Body of pancreas (tissue), 4 donors: ENCODE data around the gene SYNPO2. TPM values are rescaled to one million over a fixed set of nuclear protein-coding genes. Genes with fewer than 3 reads are reported as not detected.

Source experiments
- ATAC-seq: fragments of 150-250 bp; one replicate; pipeline ENCODE4 v1.9.1; 2016
- DNase-seq, 4 donors: peaks; one replicate each; pipeline ENCODE4 v3.0.0-alpha.2; 2019
- H3K27ac ChIP-seq, 4 donors: fragments of 200-600 bp; sonication (generic); 1 replicate in 3 of 4; 2 replicates in 1 of 4; pipeline versions ENCODE4 v1.5.1 to v1.6.1; 2016 to 2019; ENCODE audit warnings: mild to moderate bottlenecking in 1 of 4, mixed read lengths in 1 of 4, moderate library complexity in 1 of 4
- H3K27me3 ChIP-seq, 2 donors: fragments of 200-600 bp; sonication (generic); one replicate each; pipeline ENCODE4 v1.6.0; 2016; ENCODE audit warnings: mild to moderate bottlenecking in 1 of 2
- H3K36me3 ChIP-seq, 2 donors: fragments of 200-600 bp; sonication (generic); replicated peaks in 1 of 2; 2 replicates each; pipeline ENCODE4 v1.5.1; 2016; ENCODE audit warnings: low read depth in 2 of 2; ENCODE audit not compliant: insufficient read depth in 1 of 2
- H3K4me1 ChIP-seq: fragments of 200-600 bp; sonication (generic); one replicate; pipeline ENCODE4 v1.6.0; 2016
- H3K4me3 ChIP-seq, 2 donors: fragments of 200-600 bp; sonication (generic); 1 replicate in 1 of 2; 2 replicates in 1 of 2; pipeline ENCODE4 v1.5.1; 2016 to 2019
- H3K9me3 ChIP-seq, 3 donors: fragments of 200-600 bp; sonication (generic); 1 replicate in 2 of 3; 2 replicates in 1 of 3; pipeline ENCODE4 v1.5.1; 2016
- CTCF ChIP-seq, 7 experiments: fragments of 450-650 bp in 4 of 7; fragments of 200-600 bp in 3 of 7; sonication (generic) in 3 of 7; IDR thresholded peaks; one replicate each; pipeline ENCODE4 v1.5.1; 2016 to 2019; ENCODE audit warnings: antibody characterized with exemption in 7 of 7
- POLR2A ChIP-seq, 3 donors: fragments of 450-650 bp; IDR thresholded peaks; one replicate each; pipeline ENCODE4 v1.6.1; 2016; ENCODE audit warnings: antibody characterized with exemption in 3 of 3, mild to moderate bottlenecking in 2 of 3
- WGBS, 2 donors: methylation state at CpG; one replicate each; pipeline ENCODE4 v1.1.5; 2017; 5-methylcytosine and 5-hydroxymethylcytosine counted together
- intact Hi-C: fragments of 100-400 bp; cut with DNase I; formaldehyde crosslinking; loops from one replicate; pipeline ENCODE4 v1.15.1; 2023
- total RNA-seq, 2 donors: library from RNA; depleted of rRNA; stranded (reverse); fragments of >200 nt; gene quantifications; one replicate each; pipeline ENCODE4 v1.1.0, GENCODE V29; 2016

Gene SYNPO2
- total RNA-seq, 2 donors from 2014 or later, result 7.6 to 19.5 TPM

- intact Hi-C loops, result no loop called here
- no peaks in the 10 kb centered on the region for H3K9me3 ChIP-seq
- peaks cover 12% of the 10 kb centered on the region for H3K4me1 ChIP-seq
- no peak for TF ChIP-seq CTCF (IDR thresholded peaks at IDR 0.05)
- no peak for TF ChIP-seq POLR2A (IDR thresholded peaks at IDR 0.05)
- no peaks in the 10 kb centered on the region for H3K36me3 ChIP-seq
- DNase-seq, result no peak
- no peak overlapping the region for H3K4me3 ChIP-seq
- no peak overlapping the region for H3K27ac ChIP-seq
- ATAC-seq, result no peak
- 63 to 67% methylated on average over 2 of the region's 2 CpGs for WGBS, 2 donors
- no peaks in the 10 kb centered on the region for H3K27me3 ChIP-seq
Observed at GRCh38 chr4:119027811-119028210, 139.2 kb downstream of the SYNPO2 start.

GRCh38 chr4:119028296-119028695, 139.6 kb downstream of the SYNPO2 start:
- Histone ChIP-seq H3K36me3 (no peaks in the 10 kb centered on the region), H3K27ac (no peak overlapping the region), H3K4me1 (peaks cover 12% of the 10 kb centered on the region), H3K4me3 (no peak overlapping the region), H3K27me3 (no peaks in the 10 kb centered on the region), H3K9me3 (no peaks in the 10 kb centered on the region)
- TF ChIP-seq POLR2A (IDR thresholded peaks at IDR 0.05) (no peak), CTCF (IDR thresholded peaks at IDR 0.05) (no peak)
- DNase-seq (no peak), ATAC-seq (no peak)
- intact Hi-C loops, result no loop called here
- 76 to 79% methylated on average over 2 of the region's 2 CpGs for WGBS, 2 donors

- 86 to 88% methylated on average over 18 of the region's 18 CpGs for WGBS, 2 donors
- no peak for DNase-seq
- Histone ChIP-seq H3K27me3 (no peaks in the 10 kb centered on the region), H3K36me3 (no peaks in the 10 kb centered on the region), H3K27ac (no peak overlapping the region), H3K4me3 (no peak overlapping the region), H3K4me1 (peaks cover 10% of the 10 kb centered on the region), H3K9me3 (no peaks in the 10 kb centered on the region)
- ATAC-seq, result no peak
- TF ChIP-seq POLR2A (IDR thresholded peaks at IDR 0.05) (no peak), CTCF (IDR thresholded peaks at IDR 0.05) (no peak)
- intact Hi-C loops, result no loop called here
Observed at GRCh38 chr4:119029847-119030535, 141.3 kb downstream of the SYNPO2 start.

- Histone ChIP-seq H3K27me3 (no peaks in the 10 kb centered on the region), H3K4me1 (peaks cover 4% of the 10 kb centered on the region), H3K36me3 (no peaks in the 10 kb centered on the region), H3K4me3 (no peak overlapping the region), H3K9me3 (no peaks in the 10 kb centered on the region), H3K27ac (no peak overlapping the region)
- intact Hi-C loops, result no loop called here
- no peak for ATAC-seq
- TF ChIP-seq CTCF (IDR thresholded peaks at IDR 0.05), result no peak
- TF ChIP-seq POLR2A (IDR thresholded peaks at IDR 0.05), result no peak
- DNase-seq, result no peak
- WGBS, 2 donors, result 77 to 85% methylated on average over 12 of the region's 12 CpGs
Observed at GRCh38 chr4:119030536-119030890, 141.9 kb downstream of the SYNPO2 start.

GRCh38 chr4:119031218-119031617, 142.6 kb downstream of the SYNPO2 start:
- Histone ChIP-seq H3K4me3 (no peak overlapping the region), H3K27me3 (no peaks in the 10 kb centered on the region), H3K36me3 (no peaks in the 10 kb centered on the region), H3K4me1 (no peaks in the 10 kb centered on the region), H3K9me3 (no peaks in the 10 kb centered on the region), H3K27ac (no peak overlapping the region)
- intact Hi-C loops, result no loop called here
- WGBS, 2 donors, result 79 to 88% methylated on average over 11 of the region's 11 CpGs
- no peak for DNase-seq
- no peak for TF ChIP-seq POLR2A (IDR thresholded peaks at IDR 0.05)
- TF ChIP-seq CTCF (IDR thresholded peaks at IDR 0.05), result no peak
- no peak for ATAC-seq
